ENCODE data around the gene TEX22.

The TEX22 gene

GRCh38 chr14:105394714-105395537 lies 3.4 kb upstream of the TEX22 start:
- no peaks in the 10 kb centered on the region for H4K20me1 ChIP-seq (ENCODE audit: control insufficient read depth, insufficient read depth, low read depth, low read length)
- H3K9me3 ChIP-seq (ENCODE audit: control insufficient read depth, insufficient read depth, low read length): no peaks in the 10 kb centered on the region
- TF ChIP-seq EZH2phosphoT487 (IDR thresholded peaks at IDR 0.05; ENCODE audit: borderline replicate concordance, low read length): no peak
- TF ChIP-seq CTCF (IDR thresholded peaks at IDR 0.05; ENCODE audit: low read depth, low read length, poor library complexity, severe bottlenecking): no peak
- peaks cover 15% of the 10 kb centered on the region for H3K79me2 ChIP-seq (ENCODE audit: control insufficient read depth, low read length)
- no peak overlapping the region for H3K4me2 ChIP-seq (ENCODE audit: low read length)
- H3F3A ChIP-seq (ENCODE audit: control insufficient read depth, insufficient read depth): no peaks in the 10 kb centered on the region
- H3K9me2 ChIP-seq (replicated peaks; ENCODE audit: control insufficient read depth, low read length): no peaks in the 10 kb centered on the region
- no peak overlapping the region for H3K27ac ChIP-seq (ENCODE audit: low read depth, low read length)
- H3K4me3 ChIP-seq (ENCODE audit: low read length): no peak overlapping the region
- H3K4me1 ChIP-seq (ENCODE audit: control insufficient read depth, low read length): peaks cover 29% of the 10 kb centered on the region
- no peaks in the 10 kb centered on the region for H3K27me3 ChIP-seq (ENCODE audit: control insufficient read depth, low read length)
- H3K36me3 ChIP-seq (ENCODE audit: control insufficient read depth, low read length): peaks cover 13% of the 10 kb centered on the region

- no peaks in the 10 kb centered on the region for H3K9me2 ChIP-seq (replicated peaks; ENCODE audit: control insufficient read depth, low read length)
- peaks cover 20% of the 10 kb centered on the region for H3K79me2 ChIP-seq (ENCODE audit: control insufficient read depth, low read length)
- no peaks in the 10 kb centered on the region for H3K27me3 ChIP-seq (ENCODE audit: control insufficient read depth, low read length)
- H3F3A ChIP-seq (ENCODE audit: control insufficient read depth, insufficient read depth): no peaks in the 10 kb centered on the region
- no peak overlapping the region for H3K4me2 ChIP-seq (ENCODE audit: low read length)
- H3K27ac ChIP-seq (ENCODE audit: low read depth, low read length): no peak overlapping the region
- H3K4me1 ChIP-seq (ENCODE audit: control insufficient read depth, low read length): peaks cover 29% of the 10 kb centered on the region
- no peaks in the 10 kb centered on the region for H3K9me3 ChIP-seq (ENCODE audit: control insufficient read depth, insufficient read depth, low read length)
- H3K4me3 ChIP-seq (ENCODE audit: low read length): no peak overlapping the region
- H3K36me3 ChIP-seq (ENCODE audit: control insufficient read depth, low read length): peaks cover 19% of the 10 kb centered on the region
- TF ChIP-seq EZH2phosphoT487 (IDR thresholded peaks at IDR 0.05; ENCODE audit: borderline replicate concordance, low read length) (no peak), CTCF (IDR thresholded peaks at IDR 0.05; ENCODE audit: low read depth, low read length, poor library complexity, severe bottlenecking) (no peak)
- no peaks in the 10 kb centered on the region for H4K20me1 ChIP-seq (ENCODE audit: control insufficient read depth, insufficient read depth, low read depth, low read length)
These were observed 2.8 kb upstream of the TEX22 start for GRCh38 chr14:105395538-105395854.

GRCh38 chr14:105397350-105397931 lies 897 bp upstream of the TEX22 start:
- H3K4me3 ChIP-seq (ENCODE audit: low read length): peak overlapping the region; percentile 95
- peaks cover 29% of the 10 kb centered on the region for H3K4me1 ChIP-seq (ENCODE audit: control insufficient read depth, low read length)
- no peaks in the 10 kb centered on the region for H3F3A ChIP-seq (ENCODE audit: control insufficient read depth, insufficient read depth)
- peak overlapping the region; percentile 85 for H3K4me2 ChIP-seq (ENCODE audit: low read length)
- H3K9me3 ChIP-seq (ENCODE audit: control insufficient read depth, insufficient read depth, low read length): no peaks in the 10 kb centered on the region
- peaks cover 26% of the 10 kb centered on the region for H3K79me2 ChIP-seq (ENCODE audit: control insufficient read depth, low read length)
- no peaks in the 10 kb centered on the region for H3K9me2 ChIP-seq (replicated peaks; ENCODE audit: control insufficient read depth, low read length)
- H3K27me3 ChIP-seq (ENCODE audit: control insufficient read depth, low read length): no peaks in the 10 kb centered on the region
- no peak for TF ChIP-seq EZH2phosphoT487 (IDR thresholded peaks at IDR 0.05; ENCODE audit: borderline replicate concordance, low read length)
- no peak for TF ChIP-seq CTCF (IDR thresholded peaks at IDR 0.05; ENCODE audit: low read depth, low read length, poor library complexity, severe bottlenecking)
- no peaks in the 10 kb centered on the region for H4K20me1 ChIP-seq (ENCODE audit: control insufficient read depth, insufficient read depth, low read depth, low read length)
- peak overlapping the region; percentile 69 for H3K27ac ChIP-seq (ENCODE audit: low read depth, low read length)
- H3K36me3 ChIP-seq (ENCODE audit: control insufficient read depth, low read length): peaks cover 26% of the 10 kb centered on the region
